DND-41 (cell line): Measurements from ENCODE around the gene C1orf210.

Experiments
- ATAC-seq: fragments of 200-7000 bp; cut with Tn5 transposase; 3 replicates; pipeline ENCODE4 v1.9.1; 2021; ENCODE audit warnings: low read depth; ENCODE audit not compliant: insufficient read depth
- DNase-seq: peaks from one replicate; pipeline ENCODE4 v3.0.0-alpha.2; 2020
- H2AFZ ChIP-seq: 2 replicates; pipeline ENCODE4 v1.6.0; 2012; ENCODE audit warnings: low read depth, low read length
- H3K27ac ChIP-seq: 2 replicates; pipeline ENCODE4 v1.5.1; 2012; ENCODE audit warnings: low read length, inconsistent platforms
- H3K27me3 ChIP-seq: fragments of 200-600 bp; sonication (generic); 2 replicates; pipeline ENCODE4 v1.6.0; 2012; ENCODE audit warnings: low read length, mild to moderate bottlenecking, inconsistent platforms; ENCODE audit not compliant: insufficient read depth, poor library complexity
- H3K36me3 ChIP-seq: 2 replicates; pipeline ENCODE4 v1.5.1; 2012; ENCODE audit warnings: low read length, inconsistent platforms; ENCODE audit not compliant: insufficient read depth
- H3K4me1 ChIP-seq: 2 replicates; pipeline ENCODE4 v1.5.1; 2012; ENCODE audit warnings: mild to moderate bottlenecking, low read length; ENCODE audit not compliant: insufficient read depth
- H3K4me2 ChIP-seq: 2 replicates; pipeline ENCODE4 v1.6.0; 2012; ENCODE audit warnings: mild to moderate bottlenecking, moderate library complexity, low read length, inconsistent platforms; ENCODE audit not compliant: insufficient read depth
- H3K4me3 ChIP-seq, 2 experiments: fragments of 200-600 bp in 1 of 2; shearing (Covaris generic) in 1 of 2; 2 replicates each; pipeline ENCODE4 v1.5.1; 2012 to 2016; ENCODE audit warnings: inconsistent platforms in 2 of 2, low read length in 2 of 2, mild to moderate bottlenecking in 2 of 2, low read depth in 1 of 2, moderate library complexity in 1 of 2
- H3K79me2 ChIP-seq: 2 replicates; pipeline ENCODE4 v1.6.0; 2012; ENCODE audit warnings: low read length, inconsistent platforms; ENCODE audit not compliant: insufficient read depth
- H3K9ac ChIP-seq: 2 replicates; pipeline ENCODE4 v1.6.0; 2012; ENCODE audit warnings: low read depth, mild to moderate bottlenecking, inconsistent platforms, low read length, moderate library complexity
- H3K9me3 ChIP-seq: 2 replicates; pipeline ENCODE4 v1.5.1; 2012; ENCODE audit warnings: low read length, moderate library complexity, mild to moderate bottlenecking, inconsistent platforms; ENCODE audit not compliant: insufficient read depth, severe bottlenecking
- H4K20me1 ChIP-seq: 2 replicates; pipeline ENCODE4 v1.6.0; 2012; ENCODE audit warnings: low read length; ENCODE audit not compliant: insufficient read depth
- CTCF ChIP-seq: IDR thresholded peaks from 2 replicates; pipeline ENCODE4 v1.5.1; 2012; ENCODE audit warnings: borderline replicate concordance, low read length, moderate library complexity, mild to moderate bottlenecking; ENCODE audit not compliant: poor library complexity, severe bottlenecking; ENCODE audit errors: extremely low read depth
- EZH2 ChIP-seq: IDR thresholded peaks from 3 replicates; pipeline ENCODE4 v1.6.1; 2012; ENCODE audit warnings: borderline replicate concordance, low read depth, mild to moderate bottlenecking, moderate library complexity, low read length, inconsistent platforms; ENCODE audit not compliant: severe bottlenecking

The C1orf210 gene

GRCh38 chr1:43319288-43319687, 33.9 kb upstream of the C1orf210 start:
- TF ChIP-seq EZH2 (no peak), CTCF (no peak)
- ATAC-seq (no peak), DNase-seq (no peak)
- no peak overlapping the region for H2AFZ ChIP-seq
- H3K27ac ChIP-seq: no peak overlapping the region
- no peaks in the 10 kb centered on the region for H3K9me3 ChIP-seq
- no peaks in the 10 kb centered on the region for H3K36me3 ChIP-seq
- H3K4me1 ChIP-seq: no peaks in the 10 kb centered on the region
- no peaks in the 10 kb centered on the region for H3K79me2 ChIP-seq
- no peaks in the 10 kb centered on the region for H3K27me3 ChIP-seq
- no peaks in the 10 kb centered on the region for H4K20me1 ChIP-seq
- H3K9ac ChIP-seq: no peak overlapping the region
- no peak overlapping the region for H3K4me3 ChIP-seq
- H3K4me2 ChIP-seq: no peak overlapping the region

- H3K4me2 ChIP-seq: no peak overlapping the region
- no peak for ATAC-seq
- H3K36me3 ChIP-seq: no peaks in the 10 kb centered on the region
- no peak overlapping the region for H3K4me3 ChIP-seq
- H4K20me1 ChIP-seq: no peaks in the 10 kb centered on the region
- no peaks in the 10 kb centered on the region for H3K79me2 ChIP-seq
- TF ChIP-seq CTCF: no peak
- TF ChIP-seq EZH2: no peak
- no peak overlapping the region for H3K9ac ChIP-seq
- H3K27ac ChIP-seq: no peak overlapping the region
- H2AFZ ChIP-seq: no peak overlapping the region
- H3K4me1 ChIP-seq: no peaks in the 10 kb centered on the region
- no peaks in the 10 kb centered on the region for H3K27me3 ChIP-seq
- no peaks in the 10 kb centered on the region for H3K9me3 ChIP-seq
- no peak for DNase-seq
Measured at GRCh38 chr1:43318831-43319230, 33.5 kb upstream of the C1orf210 start.

GRCh38 chr1:43317817-43318471, 32.6 kb upstream of the C1orf210 start:
- no peaks in the 10 kb centered on the region for H3K36me3 ChIP-seq
- no peak for DNase-seq
- no peak overlapping the region for H3K4me3 ChIP-seq
- no peak for TF ChIP-seq CTCF
- H3K4me1 ChIP-seq: no peaks in the 10 kb centered on the region
- H3K9me3 ChIP-seq: no peaks in the 10 kb centered on the region
- H3K27ac ChIP-seq: no peak overlapping the region
- ATAC-seq: no peak
- no peaks in the 10 kb centered on the region for H3K79me2 ChIP-seq
- H3K27me3 ChIP-seq: no peaks in the 10 kb centered on the region
- H3K4me2 ChIP-seq: no peak overlapping the region
- no peak overlapping the region for H3K9ac ChIP-seq
- no peaks in the 10 kb centered on the region for H4K20me1 ChIP-seq
- H2AFZ ChIP-seq: no peak overlapping the region
